Endothelial cell (in vitro differentiated cells): ENCODE measurements around the gene CAPN3. TPM values are rescaled to one million over a fixed set of nuclear protein-coding genes. Genes with fewer than 3 reads are reported as not detected.

Source experiments
- DNase-seq: peaks from one replicate; pipeline ENCODE4 v3.0.0; 2021; ENCODE audit warnings: low spot score
- H3K27ac Mint-ChIP-seq: one replicate; pipeline ENCODE4 v1.8.0; 2021; ENCODE audit warnings: mixed read lengths, inconsistent platforms; ENCODE audit not compliant: unreplicated experiment
- H3K27me3 Mint-ChIP-seq: one replicate; pipeline ENCODE4 v1.8.0; 2021; ENCODE audit warnings: mild to moderate bottlenecking, moderate library complexity, mixed read lengths, inconsistent platforms; ENCODE audit not compliant: unreplicated experiment
- H3K36me3 Mint-ChIP-seq: one replicate; pipeline ENCODE4 v1.8.0; 2021; ENCODE audit warnings: mild to moderate bottlenecking, low read depth, mixed read lengths, inconsistent platforms; ENCODE audit not compliant: unreplicated experiment
- H3K4me1 Mint-ChIP-seq: one replicate; pipeline ENCODE4 v1.8.0; 2021; ENCODE audit warnings: mild to moderate bottlenecking, mixed read lengths, inconsistent platforms; ENCODE audit not compliant: unreplicated experiment
- H3K4me3 Mint-ChIP-seq: one replicate; pipeline ENCODE4 v1.8.0; 2021; ENCODE audit warnings: mild to moderate bottlenecking, mixed read lengths, inconsistent platforms; ENCODE audit not compliant: unreplicated experiment
- H3K9me3 Mint-ChIP-seq: one replicate; pipeline ENCODE4 v1.8.0; 2021; ENCODE audit warnings: mixed read lengths, inconsistent platforms; ENCODE audit not compliant: unreplicated experiment
- total RNA-seq: library from RNA; stranded (reverse); fragmentation: NEBNext Ultra II Directional; extraction: Animal tissue kit (Norgen Biotek cat#: 25700); gene quantifications from one replicate; pipeline ENCODE4 v1.2.1, GENCODE V29; 2021; ENCODE audit not compliant: unreplicated experiment
- TF ChIP-seq, protein P1 (sequence below): fragments of 200-600 bp; sonication (generic); IDR thresholded peaks from one replicate; pipeline ENCODE4 v1.5.0; 2021; ENCODE audit warnings: antibody characterized with exemption; ENCODE audit not compliant: unreplicated experiment

Gene CAPN3
- total RNA-seq, 1 donor from 2014 or later = 2.0 TPM

GRCh38 chr15:42450425-42450790, 91.1 kb downstream of the CAPN3 start:
- Mint-ChIP-seq H3K27ac (no peak overlapping the region), H3K36me3 (peaks cover 25% of the 10 kb centered on the region)

DNA sequence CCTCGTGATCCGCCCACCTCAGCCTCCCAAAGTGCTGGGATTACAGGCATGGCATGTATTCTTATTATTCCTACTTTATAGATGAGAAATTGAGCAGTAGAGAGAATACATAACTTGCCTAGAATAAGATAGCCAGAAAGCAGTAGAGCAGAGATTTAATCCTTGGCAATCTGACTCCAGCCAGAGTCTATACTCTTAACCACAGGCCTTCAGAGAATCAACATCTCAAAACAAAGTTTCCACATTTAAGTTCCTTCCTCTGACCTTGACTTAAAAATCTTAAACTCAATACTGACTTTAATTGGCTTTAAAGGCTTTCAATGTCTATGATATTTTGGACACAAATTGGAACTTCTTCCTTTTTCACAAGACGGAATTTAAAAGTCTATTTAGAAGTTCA, 94.5 kb downstream of the CAPN3 start:
- no peaks in the 10 kb centered on the region for H3K9me3 Mint-ChIP-seq
- TF ChIP-seq, protein P1, sequence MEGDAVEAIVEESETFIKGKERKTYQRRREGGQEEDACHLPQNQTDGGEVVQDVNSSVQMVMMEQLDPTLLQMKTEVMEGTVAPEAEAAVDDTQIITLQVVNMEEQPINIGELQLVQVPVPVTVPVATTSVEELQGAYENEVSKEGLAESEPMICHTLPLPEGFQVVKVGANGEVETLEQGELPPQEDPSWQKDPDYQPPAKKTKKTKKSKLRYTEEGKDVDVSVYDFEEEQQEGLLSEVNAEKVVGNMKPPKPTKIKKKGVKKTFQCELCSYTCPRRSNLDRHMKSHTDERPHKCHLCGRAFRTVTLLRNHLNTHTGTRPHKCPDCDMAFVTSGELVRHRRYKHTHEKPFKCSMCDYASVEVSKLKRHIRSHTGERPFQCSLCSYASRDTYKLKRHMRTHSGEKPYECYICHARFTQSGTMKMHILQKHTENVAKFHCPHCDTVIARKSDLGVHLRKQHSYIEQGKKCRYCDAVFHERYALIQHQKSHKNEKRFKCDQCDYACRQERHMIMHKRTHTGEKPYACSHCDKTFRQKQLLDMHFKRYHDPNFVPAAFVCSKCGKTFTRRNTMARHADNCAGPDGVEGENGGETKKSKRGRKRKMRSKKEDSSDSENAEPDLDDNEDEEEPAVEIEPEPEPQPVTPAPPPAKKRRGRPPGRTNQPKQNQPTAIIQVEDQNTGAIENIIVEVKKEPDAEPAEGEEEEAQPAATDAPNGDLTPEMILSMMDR = no peak
- H3K4me3 Mint-ChIP-seq = no peak overlapping the region
- no peak for DNase-seq
- no peak overlapping the region for H3K27ac Mint-ChIP-seq
- H3K27me3 Mint-ChIP-seq = no peaks in the 10 kb centered on the region
- H3K36me3 Mint-ChIP-seq = peaks cover 21% of the 10 kb centered on the region
- peaks cover 10% of the 10 kb centered on the region for H3K4me1 Mint-ChIP-seq

More at GRCh38 chr15:42450425-42450790, 91.1 kb downstream of the CAPN3 start:
- no peaks in the 10 kb centered on the region for H3K27me3 Mint-ChIP-seq
- H3K9me3 Mint-ChIP-seq = no peaks in the 10 kb centered on the region
- TF ChIP-seq, protein P1 = no peak
- no peaks in the 10 kb centered on the region for H3K4me1 Mint-ChIP-seq
- no peak for DNase-seq
- H3K4me3 Mint-ChIP-seq = no peak overlapping the region

DNA sequence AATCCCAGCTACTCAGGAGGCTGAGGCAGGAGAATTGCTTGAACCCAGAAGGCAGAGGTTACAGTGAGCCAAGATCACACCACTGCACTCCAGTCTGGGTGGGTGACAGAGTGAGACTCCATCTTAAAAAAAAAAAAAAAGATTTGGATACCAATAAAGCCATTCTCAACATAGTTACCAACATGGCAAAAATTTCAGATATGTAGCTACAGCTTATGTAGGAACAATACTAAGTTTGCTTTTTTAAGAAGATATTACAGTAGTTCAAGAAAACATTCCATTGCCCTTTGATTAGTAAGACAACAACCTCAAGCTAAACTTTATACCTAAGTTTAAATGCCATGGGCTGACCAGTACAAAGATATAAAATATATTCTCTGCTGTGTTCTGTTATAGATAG, 97.2 kb downstream of the CAPN3 start:
- no peak for DNase-seq
- H3K36me3 Mint-ChIP-seq = peaks cover 4% of the 10 kb centered on the region
- TF ChIP-seq, protein P1 = no peak

GRCh38 chr15:42456971-42457370, 97.7 kb downstream of the CAPN3 start:
- Mint-ChIP-seq H3K4me1 (peaks cover 17% of the 10 kb centered on the region), H3K9me3 (no peaks in the 10 kb centered on the region), H3K4me3 (no peak overlapping the region), H3K27ac (peak overlapping the region; percentile 28), H3K36me3 (no peaks in the 10 kb centered on the region), H3K27me3 (no peaks in the 10 kb centered on the region)
- TF ChIP-seq, protein P1 = no peak
- DNase-seq = no peak

More for the DNA sequence above, 97.2 kb downstream of the CAPN3 start:
- Mint-ChIP-seq H3K27me3 (no peaks in the 10 kb centered on the region), H3K9me3 (no peaks in the 10 kb centered on the region), H3K27ac (no peak overlapping the region), H3K4me1 (peaks cover 14% of the 10 kb centered on the region), H3K4me3 (no peak overlapping the region)

DNA sequence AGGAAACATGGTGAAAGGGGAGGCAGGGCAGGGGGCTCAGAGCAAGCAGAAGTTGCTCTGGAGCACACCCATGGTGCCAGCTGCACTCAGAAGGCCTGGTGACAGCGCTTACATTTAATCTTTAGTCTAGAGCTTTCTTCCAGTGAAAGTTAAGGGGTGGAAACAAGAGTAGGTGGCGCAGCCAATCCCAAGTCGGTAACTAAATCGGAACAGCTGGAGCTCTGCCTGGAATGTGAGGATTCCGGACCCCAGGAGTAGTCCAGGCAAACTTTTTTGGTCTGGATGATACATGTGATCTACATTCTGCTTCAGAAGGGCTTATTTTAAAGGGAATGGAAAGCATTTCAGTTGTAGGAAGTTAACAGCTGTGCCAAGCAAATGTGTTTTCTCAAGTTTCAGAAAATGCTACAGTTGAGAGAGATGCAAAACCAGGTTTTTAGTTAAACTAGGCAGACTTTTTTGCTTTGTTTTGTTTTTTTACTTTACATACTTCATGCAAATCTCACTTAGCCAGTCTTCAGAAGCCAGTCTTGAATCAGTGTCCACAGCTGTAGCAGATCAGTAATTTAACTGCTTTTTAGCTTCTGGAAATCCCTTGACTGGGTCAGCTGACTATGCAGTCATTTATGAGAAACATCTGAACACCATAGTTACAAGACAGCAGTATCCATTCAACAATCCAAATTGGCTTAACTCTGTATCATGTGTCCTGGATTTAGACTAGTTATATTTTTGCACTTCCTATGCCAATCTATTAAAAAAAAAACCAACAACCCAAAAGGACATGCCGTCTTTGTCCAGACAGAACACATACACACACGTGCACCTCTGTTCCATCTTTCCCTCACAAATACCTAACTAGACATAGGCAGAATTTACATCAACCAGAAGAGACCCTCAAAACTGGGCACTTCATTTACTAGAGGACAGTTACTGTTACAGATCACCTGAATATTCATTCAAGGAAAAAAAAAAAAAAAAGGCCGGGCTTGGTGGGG, 98.4 kb downstream of the CAPN3 start:
- no peaks in the 10 kb centered on the region for H3K9me3 Mint-ChIP-seq
- H3K27ac Mint-ChIP-seq = peak overlapping the region; percentile 25
- peaks cover 17% of the 10 kb centered on the region for H3K4me1 Mint-ChIP-seq
- no peak overlapping the region for H3K4me3 Mint-ChIP-seq
- TF ChIP-seq, protein P1 = no peak
- DNase-seq = peak; percentile 26
- no peaks in the 10 kb centered on the region for H3K36me3 Mint-ChIP-seq
- H3K27me3 Mint-ChIP-seq = no peaks in the 10 kb centered on the region
